Measurements from ENCODE around the gene NLK.

DNA sequence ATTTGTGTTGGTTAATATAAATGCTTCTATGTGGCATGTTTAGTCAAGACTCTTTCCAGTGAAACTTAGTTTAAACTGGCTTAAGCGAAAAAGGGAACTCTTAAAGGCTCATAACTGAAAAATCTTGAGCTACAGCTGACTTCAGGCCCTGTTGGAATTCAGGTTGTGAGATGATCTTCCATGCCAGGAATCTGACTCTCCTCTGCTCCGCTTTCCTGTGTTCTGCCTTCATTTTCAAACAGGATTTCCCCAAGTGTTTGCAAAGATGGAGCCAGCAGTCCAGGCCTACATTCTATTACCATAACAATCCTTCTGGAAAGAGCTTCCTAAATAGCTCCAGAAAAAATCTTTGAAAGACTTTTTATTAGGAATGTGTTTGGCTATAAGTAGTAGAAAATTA, 134.9 kb downstream of the NLK start:
- TF ChIP-seq, protein P1, sequence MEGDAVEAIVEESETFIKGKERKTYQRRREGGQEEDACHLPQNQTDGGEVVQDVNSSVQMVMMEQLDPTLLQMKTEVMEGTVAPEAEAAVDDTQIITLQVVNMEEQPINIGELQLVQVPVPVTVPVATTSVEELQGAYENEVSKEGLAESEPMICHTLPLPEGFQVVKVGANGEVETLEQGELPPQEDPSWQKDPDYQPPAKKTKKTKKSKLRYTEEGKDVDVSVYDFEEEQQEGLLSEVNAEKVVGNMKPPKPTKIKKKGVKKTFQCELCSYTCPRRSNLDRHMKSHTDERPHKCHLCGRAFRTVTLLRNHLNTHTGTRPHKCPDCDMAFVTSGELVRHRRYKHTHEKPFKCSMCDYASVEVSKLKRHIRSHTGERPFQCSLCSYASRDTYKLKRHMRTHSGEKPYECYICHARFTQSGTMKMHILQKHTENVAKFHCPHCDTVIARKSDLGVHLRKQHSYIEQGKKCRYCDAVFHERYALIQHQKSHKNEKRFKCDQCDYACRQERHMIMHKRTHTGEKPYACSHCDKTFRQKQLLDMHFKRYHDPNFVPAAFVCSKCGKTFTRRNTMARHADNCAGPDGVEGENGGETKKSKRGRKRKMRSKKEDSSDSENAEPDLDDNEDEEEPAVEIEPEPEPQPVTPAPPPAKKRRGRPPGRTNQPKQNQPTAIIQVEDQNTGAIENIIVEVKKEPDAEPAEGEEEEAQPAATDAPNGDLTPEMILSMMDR (IDR thresholded peaks at IDR 0.05; ENCODE audit: borderline replicate concordance, extremely low read depth, low read length, poor library complexity, severe bottlenecking) = no peak
- TF ChIP-seq EZH2 (IDR thresholded peaks at IDR 0.05; ENCODE audit: borderline replicate concordance, low read depth, low read length, severe bottlenecking) = no peak
